Measurements from ENCODE around the gene KCNQ1OT1. TPM values are rescaled to one million over a fixed set of nuclear protein-coding genes. Genes with fewer than 3 reads are reported as not detected.

The KCNQ1OT1 gene
- total and polyA plus RNA-seq, 3 experiments from 2014 or later, result 0.08 to 0.20 (median 0.20) TPM

DNA sequence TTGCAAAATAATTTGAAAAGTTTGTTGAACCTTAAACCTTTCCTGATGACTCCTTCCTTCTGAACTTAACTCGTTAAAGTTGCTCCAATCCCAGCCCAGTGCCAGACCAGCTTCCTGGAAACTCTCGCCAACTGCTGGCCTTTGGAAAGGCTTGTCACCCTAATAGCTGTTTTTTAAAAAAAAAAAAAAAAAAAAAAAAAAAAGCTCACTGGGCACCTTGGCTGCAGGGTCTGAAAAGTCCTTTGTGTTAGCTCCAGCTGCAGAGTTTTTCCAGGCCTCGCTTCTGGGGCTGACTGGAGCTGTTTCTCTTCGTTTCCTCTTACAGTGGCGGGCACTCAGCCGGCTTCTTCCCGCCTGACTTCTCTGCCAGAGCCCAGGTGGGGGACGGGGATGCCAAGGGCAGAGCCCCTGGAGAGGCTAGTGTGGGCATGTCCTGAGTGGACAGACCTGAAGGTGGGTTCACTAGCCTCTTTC, 25.1 kb downstream of the KCNQ1OT1 start:
- Histone ChIP-seq H3K27me3 (ENCODE audit: insufficient read depth, low read length, poor library complexity, severe bottlenecking) (no peaks in the 10 kb centered on the region), H3K36me3 (ENCODE audit: insufficient read depth, low read length) (no peaks in the 10 kb centered on the region), H3K27ac (ENCODE audit: low read depth, low read length) (no peak overlapping the region), H3K4me1 (ENCODE audit: insufficient read depth, low read length) (no peaks in the 10 kb centered on the region), H3K4me3 (ENCODE audit: low read length) (no peak overlapping the region), H3K9me3 (ENCODE audit: low read length) (no peaks in the 10 kb centered on the region)
- Mint-ChIP-seq H3K36me3 (no peaks in the 10 kb centered on the region), H3K27ac (no peak overlapping the region), H3K9me3 (no peaks in the 10 kb centered on the region), H3K4me1 (no peaks in the 10 kb centered on the region), H3K4me3 (no peak overlapping the region), H3K27me3 (no peaks in the 10 kb centered on the region)
- ChIA-PET POLR2A (no interaction called here), CTCF (no interaction called here)
- DNase-seq, result no peak

- no peaks in the 10 kb centered on the region for H3K9me3 ChIP-seq (ENCODE audit: low read length)
- no peaks in the 10 kb centered on the region for H3K27me3 ChIP-seq (ENCODE audit: insufficient read depth, low read length, poor library complexity, severe bottlenecking)
- no peaks in the 10 kb centered on the region for H3K9me3 Mint-ChIP-seq
- no peaks in the 10 kb centered on the region for H3K4me1 ChIP-seq (ENCODE audit: insufficient read depth, low read length)
- H3K4me3 Mint-ChIP-seq, result no peak overlapping the region
- CTCF ChIA-PET, result no interaction called here
- no peak overlapping the region for H3K4me3 ChIP-seq (ENCODE audit: low read length)
- no peaks in the 10 kb centered on the region for H3K27me3 Mint-ChIP-seq
- H3K27ac ChIP-seq (ENCODE audit: low read depth, low read length), result no peak overlapping the region
- H3K36me3 ChIP-seq (ENCODE audit: insufficient read depth, low read length), result no peaks in the 10 kb centered on the region
- DNase-seq, result no peak
- H3K4me1 Mint-ChIP-seq, result no peaks in the 10 kb centered on the region
- H3K27ac Mint-ChIP-seq, result peak overlapping the region in 1 of 8 donors; percentile 40
- no peaks in the 10 kb centered on the region for H3K36me3 Mint-ChIP-seq
- POLR2A ChIA-PET, result no interaction called here
These were observed 25.8 kb downstream of the KCNQ1OT1 start for GRCh38 chr11:2673871-2674471.

DNA sequence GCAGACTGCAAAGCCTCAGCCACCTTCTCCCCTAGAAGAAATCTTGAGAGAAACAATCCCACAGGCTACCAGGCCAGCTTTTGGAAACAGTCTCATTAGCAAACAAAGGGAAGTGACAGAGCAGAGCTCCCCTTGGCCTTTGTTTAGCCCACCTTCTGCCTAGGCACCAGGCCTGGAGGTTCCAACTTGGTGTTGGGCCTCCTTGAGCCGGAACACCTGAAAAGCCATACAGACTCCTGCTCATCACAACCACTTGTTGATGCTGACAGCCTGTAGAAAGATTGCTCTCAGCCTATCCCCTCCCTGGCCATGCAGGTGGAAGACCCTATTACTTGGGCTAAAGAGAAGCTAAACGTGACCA, 26.6 kb downstream of the KCNQ1OT1 start:
- Histone ChIP-seq H3K4me1 (ENCODE audit: insufficient read depth, low read length) (no peaks in the 10 kb centered on the region), H3K27me3 (ENCODE audit: insufficient read depth, low read length, poor library complexity, severe bottlenecking) (no peaks in the 10 kb centered on the region), H3K36me3 (ENCODE audit: insufficient read depth, low read length) (no peaks in the 10 kb centered on the region), H3K9me3 (ENCODE audit: low read length) (no peaks in the 10 kb centered on the region), H3K27ac (ENCODE audit: low read depth, low read length) (no peak overlapping the region), H3K4me3 (ENCODE audit: low read length) (no peak overlapping the region)
- ChIA-PET POLR2A (no interaction called here), CTCF (no interaction called here)
- H3K4me3 Mint-ChIP-seq, result no peak overlapping the region
- H3K27ac Mint-ChIP-seq, result no peak overlapping the region
- DNase-seq, result no peak
- H3K27me3 Mint-ChIP-seq, result no peaks in the 10 kb centered on the region
- no peaks in the 10 kb centered on the region for H3K9me3 Mint-ChIP-seq
- no peaks in the 10 kb centered on the region for H3K36me3 Mint-ChIP-seq
- H3K4me1 Mint-ChIP-seq, result no peaks in the 10 kb centered on the region

DNA sequence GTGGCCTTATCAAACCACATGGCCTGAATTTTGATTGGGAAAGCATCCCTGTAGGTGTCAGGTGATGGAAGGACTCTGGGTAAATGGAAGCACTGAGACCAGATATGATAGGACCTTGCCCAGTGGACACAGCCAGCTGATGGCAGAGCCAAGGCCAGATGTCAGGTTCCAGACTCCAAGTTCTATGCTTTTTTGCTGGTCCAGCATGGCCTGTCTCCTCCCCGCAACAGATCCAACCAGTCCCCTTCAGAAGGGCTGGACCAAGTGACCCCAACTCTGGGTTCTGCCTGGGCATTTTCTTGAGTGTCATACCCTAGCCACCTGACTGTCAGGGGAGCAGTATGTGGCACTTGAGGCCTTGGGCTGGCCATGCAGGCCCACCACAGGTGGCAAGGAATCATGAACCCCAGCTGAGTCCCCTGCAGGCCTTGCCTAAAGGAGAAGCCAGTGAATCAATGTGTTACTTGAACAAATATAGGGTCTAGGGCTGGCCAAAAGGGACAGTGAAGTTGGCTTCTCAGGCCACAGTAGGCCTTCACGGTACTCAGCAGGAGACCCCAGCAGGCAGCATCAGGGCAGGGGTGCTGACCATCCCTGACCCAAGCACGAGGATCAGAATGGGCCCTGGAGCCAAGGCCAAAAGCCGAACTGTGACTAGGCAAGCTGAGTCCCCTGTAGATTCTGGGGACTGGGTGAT, 27.1 kb downstream of the KCNQ1OT1 start:
- no peak overlapping the region for H3K4me3 ChIP-seq (ENCODE audit: low read length)
- H3K27me3 ChIP-seq (ENCODE audit: insufficient read depth, low read length, poor library complexity, severe bottlenecking), result no peaks in the 10 kb centered on the region
- Mint-ChIP-seq H3K4me1 (no peaks in the 10 kb centered on the region), H3K4me3 (no peak overlapping the region), H3K9me3 (no peaks in the 10 kb centered on the region), H3K36me3 (no peaks in the 10 kb centered on the region), H3K27ac (no peak overlapping the region), H3K27me3 (no peaks in the 10 kb centered on the region)
- H3K4me1 ChIP-seq (ENCODE audit: insufficient read depth, low read length), result no peaks in the 10 kb centered on the region
- no peak overlapping the region for H3K27ac ChIP-seq (ENCODE audit: low read depth, low read length)
- ChIA-PET POLR2A (no interaction called here), CTCF (no interaction called here)
- no peaks in the 10 kb centered on the region for H3K9me3 ChIP-seq (ENCODE audit: low read length)
- no peak for DNase-seq
- no peaks in the 10 kb centered on the region for H3K36me3 ChIP-seq (ENCODE audit: insufficient read depth, low read length)

DNA sequence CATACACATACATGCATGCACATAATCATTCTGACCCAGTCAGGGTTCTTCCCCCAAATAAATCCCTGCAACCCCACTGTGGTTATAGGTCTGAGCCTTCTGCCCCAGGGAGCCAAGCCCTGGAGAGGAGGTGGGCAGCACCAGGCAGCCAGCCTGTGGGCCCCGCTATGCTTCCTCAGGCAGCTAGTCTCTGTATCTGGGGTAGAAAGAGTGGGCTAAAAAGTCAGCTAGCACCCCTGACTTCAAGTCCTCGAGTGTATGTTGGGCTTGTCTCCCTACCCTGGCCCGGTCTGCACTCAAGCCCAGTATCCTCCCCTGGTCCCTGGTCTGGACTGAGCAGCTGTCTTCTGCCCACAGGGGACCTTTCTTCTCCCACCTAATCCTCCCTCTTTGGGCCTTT, 28.0 kb downstream of the KCNQ1OT1 start:
- H3K27ac ChIP-seq (ENCODE audit: low read depth, low read length), result no peak overlapping the region
- no peaks in the 10 kb centered on the region for H3K36me3 Mint-ChIP-seq
- no peaks in the 10 kb centered on the region for H3K27me3 ChIP-seq (ENCODE audit: insufficient read depth, low read length, poor library complexity, severe bottlenecking)
- ChIA-PET POLR2A (no interaction called here), CTCF (no interaction called here)
- H3K36me3 ChIP-seq (ENCODE audit: insufficient read depth, low read length), result no peaks in the 10 kb centered on the region
- no peaks in the 10 kb centered on the region for H3K9me3 ChIP-seq (ENCODE audit: low read length)
- no peaks in the 10 kb centered on the region for H3K4me1 Mint-ChIP-seq
- no peaks in the 10 kb centered on the region for H3K27me3 Mint-ChIP-seq
- H3K9me3 Mint-ChIP-seq, result no peaks in the 10 kb centered on the region
- H3K4me3 Mint-ChIP-seq, result no peak overlapping the region
- no peak overlapping the region for H3K4me3 ChIP-seq (ENCODE audit: low read length)
- DNase-seq, result no peak
- H3K4me1 ChIP-seq (ENCODE audit: insufficient read depth, low read length), result no peaks in the 10 kb centered on the region
- no peak overlapping the region for H3K27ac Mint-ChIP-seq

DNA sequence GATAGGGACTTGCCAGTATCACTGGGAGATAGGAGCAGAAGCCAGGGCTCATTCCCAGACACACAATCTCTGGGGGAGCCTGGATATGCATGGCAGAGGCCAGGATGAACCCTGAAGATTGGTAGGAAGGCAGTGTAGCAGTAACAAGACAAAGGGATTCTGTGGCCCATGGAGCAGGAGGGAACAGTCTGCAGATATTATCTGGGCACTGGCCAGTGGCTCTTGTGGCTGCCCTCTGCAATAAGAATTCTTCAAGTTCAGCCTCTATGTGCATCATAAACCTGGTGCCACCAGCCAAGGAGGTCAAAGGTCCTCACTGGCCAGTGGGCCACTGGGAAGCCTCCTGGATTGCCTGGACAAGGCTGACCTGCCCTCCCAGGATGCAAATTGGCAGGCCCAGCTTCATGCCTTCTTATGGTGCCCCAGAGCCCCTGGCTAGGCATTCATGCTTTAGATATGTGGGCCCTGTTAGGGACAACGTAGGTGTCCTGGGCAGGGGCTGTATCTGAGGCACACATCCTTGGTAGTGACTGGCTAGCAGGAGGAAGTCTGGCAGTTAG, 29.2 kb downstream of the KCNQ1OT1 start:
- Mint-ChIP-seq H3K36me3 (no peaks in the 10 kb centered on the region), H3K4me3 (no peak overlapping the region), H3K9me3 (no peaks in the 10 kb centered on the region), H3K27ac (peak overlapping the region in 2 of 8 donors; percentile 26 to 60), H3K27me3 (no peaks in the 10 kb centered on the region), H3K4me1 (no peaks in the 10 kb centered on the region)
- Histone ChIP-seq H3K27ac (ENCODE audit: low read depth, low read length) (no peak overlapping the region), H3K4me1 (ENCODE audit: insufficient read depth, low read length) (no peaks in the 10 kb centered on the region), H3K4me3 (ENCODE audit: low read length) (no peak overlapping the region), H3K36me3 (ENCODE audit: insufficient read depth, low read length) (no peaks in the 10 kb centered on the region), H3K27me3 (ENCODE audit: insufficient read depth, low read length, poor library complexity, severe bottlenecking) (no peaks in the 10 kb centered on the region), H3K9me3 (ENCODE audit: low read length) (no peaks in the 10 kb centered on the region)
- POLR2A ChIA-PET, result no interaction called here
- CTCF ChIA-PET, result no interaction called here
- no peak for DNase-seq

DNA sequence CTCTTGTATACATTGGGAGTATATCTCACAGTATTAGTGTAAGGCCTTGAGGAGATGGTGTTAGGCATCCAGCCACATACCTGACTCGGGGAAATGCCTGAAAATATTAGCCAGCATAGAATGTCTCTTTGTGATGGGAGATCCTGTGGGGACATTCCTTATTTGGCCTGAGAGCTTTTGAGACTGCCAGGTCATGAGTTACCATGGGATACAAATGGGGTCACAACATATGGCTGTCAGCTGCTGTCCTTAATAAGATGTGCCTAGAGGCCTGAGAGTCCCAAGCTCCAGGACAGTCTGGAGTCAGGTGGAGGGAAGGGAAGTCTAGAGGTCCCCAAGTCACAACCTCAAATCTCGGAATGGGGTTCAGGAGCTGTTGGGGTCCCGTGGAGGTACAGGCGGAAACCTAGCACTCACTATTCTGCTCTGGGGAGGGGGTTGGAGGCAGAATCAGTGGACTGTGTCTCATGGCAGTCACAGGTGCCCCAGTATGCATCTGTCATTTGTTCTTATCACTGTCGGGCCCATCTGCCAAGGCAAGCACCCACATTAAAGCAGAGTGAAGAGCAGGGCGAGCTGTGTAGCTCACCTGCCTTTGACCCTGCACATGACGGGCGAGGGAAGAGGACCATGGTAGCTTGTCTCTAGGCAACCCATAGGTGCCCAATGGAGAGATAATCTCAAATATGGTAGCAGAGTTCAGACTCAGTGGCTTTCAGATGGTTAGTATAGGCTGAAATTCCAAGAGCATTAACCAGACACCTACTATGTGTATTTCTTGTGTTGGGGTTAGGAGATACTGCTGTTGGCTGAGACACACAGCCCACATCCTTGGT, 29.9 kb downstream of the KCNQ1OT1 start:
- no peaks in the 10 kb centered on the region for H3K9me3 ChIP-seq (ENCODE audit: low read length)
- no peaks in the 10 kb centered on the region for H3K4me1 Mint-ChIP-seq
- CTCF ChIA-PET, result no interaction called here
- DNase-seq, result no peak
- H3K27ac ChIP-seq (ENCODE audit: low read depth, low read length), result no peak overlapping the region
- no peaks in the 10 kb centered on the region for H3K9me3 Mint-ChIP-seq
- no peaks in the 10 kb centered on the region for H3K36me3 ChIP-seq (ENCODE audit: insufficient read depth, low read length)
- peak overlapping the region in 2 of 8 donors; percentile 26 to 60 for H3K27ac Mint-ChIP-seq
- H3K36me3 Mint-ChIP-seq, result no peaks in the 10 kb centered on the region
- no peaks in the 10 kb centered on the region for H3K4me1 ChIP-seq (ENCODE audit: insufficient read depth, low read length)
- no peak overlapping the region for H3K4me3 ChIP-seq (ENCODE audit: low read length)
- H3K27me3 ChIP-seq (ENCODE audit: insufficient read depth, low read length, poor library complexity, severe bottlenecking), result no peaks in the 10 kb centered on the region
- H3K4me3 Mint-ChIP-seq, result no peak overlapping the region
- POLR2A ChIA-PET, result no interaction called here
- H3K27me3 Mint-ChIP-seq, result no peaks in the 10 kb centered on the region

- no peaks in the 10 kb centered on the region for H3K9me3 ChIP-seq (ENCODE audit: low read length)
- CTCF ChIA-PET, result no interaction called here
- no peaks in the 10 kb centered on the region for H3K27me3 ChIP-seq (ENCODE audit: insufficient read depth, low read length, poor library complexity, severe bottlenecking)
- Mint-ChIP-seq H3K4me3 (no peak overlapping the region), H3K27me3 (no peaks in the 10 kb centered on the region), H3K4me1 (no peaks in the 10 kb centered on the region), H3K36me3 (no peaks in the 10 kb centered on the region), H3K9me3 (no peaks in the 10 kb centered on the region), H3K27ac (no peak overlapping the region)
- POLR2A ChIA-PET, result no interaction called here
- no peak overlapping the region for H3K27ac ChIP-seq (ENCODE audit: low read depth, low read length)
- no peaks in the 10 kb centered on the region for H3K4me1 ChIP-seq (ENCODE audit: insufficient read depth, low read length)
- H3K4me3 ChIP-seq (ENCODE audit: low read length), result no peak overlapping the region
- DNase-seq, result no peak
- H3K36me3 ChIP-seq (ENCODE audit: insufficient read depth, low read length), result no peaks in the 10 kb centered on the region
These were observed 30.9 kb downstream of the KCNQ1OT1 start for GRCh38 chr11:2668876-2669275.

Data from CD8-positive, alpha-beta memory T cell (primary cell).